DND-41 (cell line): ENCODE measurements around the gene CCR7.

Experiments
- ATAC-seq: fragments of 200-7000 bp; cut with Tn5 transposase; 3 replicates; pipeline ENCODE4 v1.9.1; 2021; ENCODE audit warnings: low read depth; ENCODE audit not compliant: insufficient read depth
- DNase-seq: peaks from one replicate; pipeline ENCODE4 v3.0.0-alpha.2; 2020
- H2AFZ ChIP-seq: 2 replicates; pipeline ENCODE4 v1.6.0; 2012; ENCODE audit warnings: low read depth, low read length
- H3K27ac ChIP-seq: 2 replicates; pipeline ENCODE4 v1.5.1; 2012; ENCODE audit warnings: low read length, inconsistent platforms
- H3K27me3 ChIP-seq: fragments of 200-600 bp; sonication (generic); 2 replicates; pipeline ENCODE4 v1.6.0; 2012; ENCODE audit warnings: low read length, mild to moderate bottlenecking, inconsistent platforms; ENCODE audit not compliant: insufficient read depth, poor library complexity
- H3K36me3 ChIP-seq: 2 replicates; pipeline ENCODE4 v1.5.1; 2012; ENCODE audit warnings: low read length, inconsistent platforms; ENCODE audit not compliant: insufficient read depth
- H3K4me1 ChIP-seq: 2 replicates; pipeline ENCODE4 v1.5.1; 2012; ENCODE audit warnings: mild to moderate bottlenecking, low read length; ENCODE audit not compliant: insufficient read depth
- H3K4me2 ChIP-seq: 2 replicates; pipeline ENCODE4 v1.6.0; 2012; ENCODE audit warnings: mild to moderate bottlenecking, moderate library complexity, low read length, inconsistent platforms; ENCODE audit not compliant: insufficient read depth
- H3K4me3 ChIP-seq, 2 experiments: fragments of 200-600 bp in 1 of 2; shearing (Covaris generic) in 1 of 2; 2 replicates each; pipeline ENCODE4 v1.5.1; 2012 to 2016; ENCODE audit warnings: inconsistent platforms in 2 of 2, low read length in 2 of 2, mild to moderate bottlenecking in 2 of 2, low read depth in 1 of 2, moderate library complexity in 1 of 2
- H3K79me2 ChIP-seq: 2 replicates; pipeline ENCODE4 v1.6.0; 2012; ENCODE audit warnings: low read length, inconsistent platforms; ENCODE audit not compliant: insufficient read depth
- H3K9ac ChIP-seq: 2 replicates; pipeline ENCODE4 v1.6.0; 2012; ENCODE audit warnings: low read depth, mild to moderate bottlenecking, inconsistent platforms, low read length, moderate library complexity
- H3K9me3 ChIP-seq: 2 replicates; pipeline ENCODE4 v1.5.1; 2012; ENCODE audit warnings: low read length, moderate library complexity, mild to moderate bottlenecking, inconsistent platforms; ENCODE audit not compliant: insufficient read depth, severe bottlenecking
- H4K20me1 ChIP-seq: 2 replicates; pipeline ENCODE4 v1.6.0; 2012; ENCODE audit warnings: low read length; ENCODE audit not compliant: insufficient read depth
- CTCF ChIP-seq: IDR thresholded peaks from 2 replicates; pipeline ENCODE4 v1.5.1; 2012; ENCODE audit warnings: borderline replicate concordance, low read length, moderate library complexity, mild to moderate bottlenecking; ENCODE audit not compliant: poor library complexity, severe bottlenecking; ENCODE audit errors: extremely low read depth
- EZH2 ChIP-seq: IDR thresholded peaks from 3 replicates; pipeline ENCODE4 v1.6.1; 2012; ENCODE audit warnings: borderline replicate concordance, low read depth, mild to moderate bottlenecking, moderate library complexity, low read length, inconsistent platforms; ENCODE audit not compliant: severe bottlenecking

Gene CCR7

GRCh38 chr17:40608061-40608581, 42.8 kb upstream of the CCR7 start:
- Histone ChIP-seq H3K36me3 (no peaks in the 10 kb centered on the region), H3K4me2 (no peak overlapping the region), H4K20me1 (no peaks in the 10 kb centered on the region), H3K27ac (no peak overlapping the region), H3K27me3 (peaks cover 1% of the 10 kb centered on the region), H3K9ac (no peak overlapping the region), H2AFZ (no peak overlapping the region), H3K79me2 (no peaks in the 10 kb centered on the region), H3K4me3 (no peak overlapping the region), H3K9me3 (no peaks in the 10 kb centered on the region), H3K4me1 (no peaks in the 10 kb centered on the region)
- ATAC-seq (no peak), DNase-seq (no peak)
- TF ChIP-seq CTCF, result no peak
- TF ChIP-seq EZH2, result no peak

- Histone ChIP-seq H3K79me2 (no peaks in the 10 kb centered on the region), H3K27ac (no peak overlapping the region), H4K20me1 (no peaks in the 10 kb centered on the region), H2AFZ (no peak overlapping the region), H3K4me2 (no peak overlapping the region), H3K9ac (no peak overlapping the region), H3K36me3 (no peaks in the 10 kb centered on the region), H3K4me1 (no peaks in the 10 kb centered on the region), H3K27me3 (no peaks in the 10 kb centered on the region), H3K4me3 (no peak overlapping the region), H3K9me3 (no peaks in the 10 kb centered on the region)
- ATAC-seq (no peak), DNase-seq (no peak)
- TF ChIP-seq CTCF (no peak), EZH2 (no peak)
Measured at GRCh38 chr17:40607641-40608040, 42.4 kb upstream of the CCR7 start.

- no peak overlapping the region for H2AFZ ChIP-seq
- H3K4me1 ChIP-seq, result no peaks in the 10 kb centered on the region
- no peaks in the 10 kb centered on the region for H3K36me3 ChIP-seq
- ATAC-seq, result no peak
- TF ChIP-seq CTCF (no peak), EZH2 (no peak)
- no peak for DNase-seq
- H3K4me3 ChIP-seq, result no peak overlapping the region
- no peaks in the 10 kb centered on the region for H3K79me2 ChIP-seq
- no peaks in the 10 kb centered on the region for H3K9me3 ChIP-seq
- no peak overlapping the region for H3K27ac ChIP-seq
- no peaks in the 10 kb centered on the region for H3K27me3 ChIP-seq
- no peaks in the 10 kb centered on the region for H4K20me1 ChIP-seq
- no peak overlapping the region for H3K9ac ChIP-seq
- H3K4me2 ChIP-seq, result no peak overlapping the region
Measured at GRCh38 chr17:40606548-40607353, 41.5 kb upstream of the CCR7 start.

- no peak overlapping the region for H3K9ac ChIP-seq
- no peaks in the 10 kb centered on the region for H3K9me3 ChIP-seq
- no peaks in the 10 kb centered on the region for H3K36me3 ChIP-seq
- H3K4me2 ChIP-seq, result no peak overlapping the region
- H3K27me3 ChIP-seq, result no peaks in the 10 kb centered on the region
- no peaks in the 10 kb centered on the region for H3K4me1 ChIP-seq
- DNase-seq (no peak), ATAC-seq (no peak)
- no peak overlapping the region for H3K27ac ChIP-seq
- H4K20me1 ChIP-seq, result no peaks in the 10 kb centered on the region
- H3K4me3 ChIP-seq, result no peak overlapping the region
- no peaks in the 10 kb centered on the region for H3K79me2 ChIP-seq
- TF ChIP-seq EZH2, result no peak
- TF ChIP-seq CTCF, result no peak
- no peak overlapping the region for H2AFZ ChIP-seq
Measured at GRCh38 chr17:40605306-40605705, 40.0 kb upstream of the CCR7 start.
